H1 (cell line): ENCODE results near the gene PRKCA. TPM values are rescaled to one million over a fixed set of nuclear protein-coding genes. Genes with fewer than 3 reads are reported as not detected.

Experiments
- CTCF ChIA-PET: fragments of 300-600 bp; sonication (Branson Sonifier 250); formaldehyde crosslinking; loops from one replicate; lab custom pipeline; 2021; ENCODE audit not compliant: partially characterized antibody; lab: Charles Lee
- POLR2A ChIA-PET: fragments of 300-600 bp; sonication (Branson Sonifier 250); formaldehyde crosslinking; loops from one replicate; lab custom pipeline; 2021; ENCODE audit warnings: inconsistent platforms; ENCODE audit not compliant: partially characterized antibody; lab: Charles Lee
- DNase-seq, 2 experiments: peaks; one replicate each; pipeline versions ENCODE4 v3.0.0 to v3.0.0-alpha.2; 2010 to 2022; ENCODE audit warnings: low spot score in 2 of 2, low read depth in 1 of 2, mixed read lengths in 1 of 2
- FAIRE-seq: peaks from 2 replicates; lab custom pipeline; 2011; peaks lifted over from hg19 to GRCh38; lab: Jason Lieb, UNC
- H2AFZ ChIP-seq: 2 replicates; pipeline ENCODE4 v1.8.1; 2012; ENCODE audit warnings: low read length, inconsistent platforms
- H2AK5ac ChIP-seq: 2 replicates; pipeline ENCODE4 v1.6.1; 2013; ENCODE audit warnings: low read depth, low read length
- H2BK120ac ChIP-seq: replicated peaks from 2 replicates; pipeline ENCODE3; 2013; ENCODE audit warnings: low read depth, low read length, inconsistent platforms
- H2BK12ac ChIP-seq: 2 replicates; pipeline ENCODE4 v1.6.1; 2013; ENCODE audit warnings: low read depth, low read length
- H2BK15ac ChIP-seq: 2 replicates; pipeline ENCODE4 v1.6.1; 2013; ENCODE audit warnings: low read length
- H2BK20ac ChIP-seq: 2 replicates; pipeline ENCODE4 v1.6.1; 2013; ENCODE audit warnings: low read length
- H2BK5ac ChIP-seq: 2 replicates; pipeline ENCODE4 v1.6.1; 2013; ENCODE audit warnings: low read depth, low read length
- H3K14ac ChIP-seq: 2 replicates; pipeline ENCODE4 v1.6.1; 2013; ENCODE audit warnings: inconsistent platforms; ENCODE audit not compliant: insufficient read length
- H3K18ac ChIP-seq: 2 replicates; pipeline ENCODE4 v1.6.1; 2013; ENCODE audit warnings: low read length; ENCODE audit errors: extremely low read depth
- H3K23ac ChIP-seq: 2 replicates; pipeline ENCODE4 v1.6.1; 2013; ENCODE audit warnings: inconsistent platforms; ENCODE audit not compliant: insufficient read length
- H3K23me2 ChIP-seq: 2 replicates; pipeline ENCODE4 v1.6.1; 2013; ENCODE audit warnings: low read depth, low read length
- H3K27ac ChIP-seq: 2 replicates; pipeline ENCODE4 v1.6.1; 2011; ENCODE audit warnings: low read depth, low read length, inconsistent platforms
- H3K27me3 ChIP-seq, 4 experiments: replicated peaks in 1 of 4; 1 replicate in 1 of 4; 2 replicates in 3 of 4; pipeline versions ENCODE4 v1.6.1 to v1.8.1; 2011 to 2013; ENCODE audit warnings: low read length in 3 of 4, mild to moderate bottlenecking in 3 of 4, inconsistent platforms in 2 of 4, mixed read lengths in 2 of 4, moderate library complexity in 1 of 4; ENCODE audit not compliant: control insufficient read depth in 3 of 4, insufficient read depth in 3 of 4; ENCODE audit errors: extremely low read depth in 1 of 4
- H3K36me3 ChIP-seq, 4 experiments: 2 replicates each; pipeline versions ENCODE4 v1.6.1 to v1.8.1; 2011 to 2013; ENCODE audit warnings: mild to moderate bottlenecking in 4 of 4, low read length in 3 of 4, moderate library complexity in 2 of 4, control low read depth in 1 of 4, inconsistent platforms in 1 of 4; ENCODE audit not compliant: insufficient read depth in 4 of 4, control insufficient read depth in 2 of 4
- H3K4ac ChIP-seq: replicated peaks from 2 replicates; pipeline ENCODE3; 2013; ENCODE audit warnings: low read length, low read depth, mixed read lengths, inconsistent platforms; ENCODE audit not compliant: insufficient read length
- H3K4me1 ChIP-seq, 4 experiments: replicated peaks in 1 of 4; 1 replicate in 1 of 4; 2 replicates in 3 of 4; pipeline versions ENCODE4 v1.6.1 to v1.8.1; 2011 to 2013; ENCODE audit warnings: low read length in 3 of 4, inconsistent platforms in 2 of 4, mixed read lengths in 1 of 4; ENCODE audit not compliant: insufficient read depth in 4 of 4, control insufficient read depth in 3 of 4
- H3K4me2 ChIP-seq, 2 experiments: 2 replicates each; pipeline versions ENCODE4 v1.6.1 to v1.8.1; 2011 to 2013; ENCODE audit warnings: low read depth in 2 of 2, low read length in 2 of 2, control low read depth in 1 of 2, inconsistent platforms in 1 of 2, mild to moderate bottlenecking in 1 of 2; ENCODE audit not compliant: insufficient read depth in 1 of 2
- H3K4me3 ChIP-seq, 4 experiments: fragments of 200-600, 300-600 bp in 1 of 4; sonication (generic), shearing (Covaris generic), sonication (Bioruptor Twin) in 1 of 4; 2 replicates each; pipeline versions ENCODE4 v1.5.1 to v1.8.1; 2011 to 2016; ENCODE audit warnings: low read length in 4 of 4, low read depth in 3 of 4, control low read depth in 2 of 4, inconsistent platforms in 2 of 4, mild to moderate bottlenecking in 2 of 4, mixed read lengths in 1 of 4, moderate library complexity in 1 of 4; ENCODE audit not compliant: insufficient read depth in 2 of 4; ENCODE audit errors: extremely low read depth in 1 of 4
- H3K56ac ChIP-seq: replicated peaks from 2 replicates; pipeline ENCODE3; 2013; ENCODE audit warnings: low read depth, mild to moderate bottlenecking, mixed read lengths, low read length, inconsistent platforms; ENCODE audit not compliant: insufficient read length
- H3K79me1 ChIP-seq: 2 replicates; pipeline ENCODE4 v1.6.1; 2013; ENCODE audit warnings: low read depth, low read length, control low read depth
- H3K79me2 ChIP-seq, 2 experiments: 2 replicates each; pipeline versions ENCODE4 v1.6.1 to v1.8.1; 2012 to 2013; ENCODE audit warnings: low read length in 2 of 2, mild to moderate bottlenecking in 2 of 2, inconsistent platforms in 1 of 2; ENCODE audit not compliant: insufficient read depth in 2 of 2, control insufficient read depth in 1 of 2
- H3K9ac ChIP-seq, 4 experiments: replicated peaks in 1 of 4; 1 replicate in 1 of 4; 2 replicates in 3 of 4; pipeline versions ENCODE4 v1.6.1 to v1.8.1; 2011 to 2013; ENCODE audit warnings: low read depth in 3 of 4, low read length in 3 of 4, control low read depth in 2 of 4, mild to moderate bottlenecking in 2 of 4, moderate library complexity in 2 of 4, inconsistent platforms in 1 of 4; ENCODE audit errors: extremely low read depth in 1 of 4
- H3K9me3 ChIP-seq, 2 experiments: 2 replicates each; pipeline versions ENCODE4 v1.6.1 to v1.8.1; 2012 to 2013; ENCODE audit warnings: mild to moderate bottlenecking in 2 of 2, moderate library complexity in 2 of 2, control low read depth in 1 of 2, inconsistent platforms in 1 of 2, low read depth in 1 of 2, low read length in 1 of 2, mixed read lengths in 1 of 2; ENCODE audit not compliant: insufficient read depth in 2 of 2
- H4K20me1 ChIP-seq, 2 experiments: replicated peaks in 1 of 2; 2 replicates each; pipeline versions ENCODE3 to v1.8.1; 2011 to 2013; ENCODE audit warnings: inconsistent platforms in 2 of 2, low read length in 2 of 2, mild to moderate bottlenecking in 1 of 2; ENCODE audit not compliant: insufficient read depth in 2 of 2, control insufficient read depth in 1 of 2
- H4K5ac ChIP-seq: 2 replicates; pipeline ENCODE4 v1.6.1; 2013; ENCODE audit warnings: low read length, low read depth, mixed read lengths, inconsistent platforms; ENCODE audit not compliant: insufficient read length
- H4K8ac ChIP-seq: 2 replicates; pipeline ENCODE4 v1.8.0; 2013; ENCODE audit warnings: mild to moderate bottlenecking, moderate library complexity, low read length, inconsistent platforms; ENCODE audit not compliant: insufficient read depth; ENCODE audit errors: extremely low read depth
- H4K91ac ChIP-seq: replicated peaks from 2 replicates; pipeline ENCODE3; 2013; ENCODE audit warnings: low read length, mixed read lengths, inconsistent platforms; ENCODE audit not compliant: insufficient read length
- ASH2L ChIP-seq: fragments of 200-600, 300-600 bp; sonication (generic); IDR thresholded peaks from one replicate; pipeline ENCODE4 v1.7.1; 2017; ENCODE audit warnings: low read length
- SAP30 ChIP-seq: fragments of 300-600 bp; sonication (generic); IDR thresholded peaks from 2 replicates; pipeline ENCODE4 v1.7.1; 2012; ENCODE audit warnings: low read length, moderate library complexity, mild to moderate bottlenecking, inconsistent platforms; ENCODE audit not compliant: insufficient read depth, insufficient replicate concordance
- WGBS, 2 experiments: shearing (Covaris generic) in 1 of 2; methylation state at CpG; one replicate each; pipeline versions ENCODE4 v1.1.6 to v1.1.7; 2013 to 2015; ENCODE audit warnings: low lambda C conversion rate in 2 of 2, mixed read lengths in 2 of 2, inconsistent platforms in 1 of 2, low coverage in 1 of 2, missing lambda C conversion rate in 1 of 2; ENCODE audit not compliant: insufficient replicate concordance in 2 of 2, insufficient coverage in 1 of 2, insufficient read length in 1 of 2; ENCODE audit errors: extremely low coverage in 1 of 2, missing lambda C conversion rate in 1 of 2; 5-methylcytosine and 5-hydroxymethylcytosine counted together
- polyA plus RNA-seq, 7 experiments: library from polyadenylated mRNA; depleted of rRNA in 3 of 7; stranded (reverse) in 5 of 7; unstranded in 2 of 7; fragments of >200 nt in 5 of 7; fragments of 200-250 nt in 2 of 7; gene quantifications; 1 replicate in 5 of 7; 2 replicates in 1 of 7; 4 replicates in 1 of 7; pipeline versions ENCODE4 v1.2.1 to v1.2.3, GENCODE V29; 2011 to 2013; ENCODE audit warnings: missing spikeins in 2 of 7, mixed read lengths in 2 of 7
- total RNA-seq: library from RNA; stranded (reverse); fragmentation: NEBNext Ultra II Directional; extraction: Animal tissue kit (Norgen Biotek cat#: 25700); gene quantifications from 2 replicates; pipeline ENCODE4 v1.2.1, GENCODE V29; 2021

Gene PRKCA
- total and polyA plus RNA-seq, 2 of the 8 experiments (the other 6 are each of a cell fraction or from before 2014, with no cell fraction given): 5.8 to 17.8 TPM

DNA sequence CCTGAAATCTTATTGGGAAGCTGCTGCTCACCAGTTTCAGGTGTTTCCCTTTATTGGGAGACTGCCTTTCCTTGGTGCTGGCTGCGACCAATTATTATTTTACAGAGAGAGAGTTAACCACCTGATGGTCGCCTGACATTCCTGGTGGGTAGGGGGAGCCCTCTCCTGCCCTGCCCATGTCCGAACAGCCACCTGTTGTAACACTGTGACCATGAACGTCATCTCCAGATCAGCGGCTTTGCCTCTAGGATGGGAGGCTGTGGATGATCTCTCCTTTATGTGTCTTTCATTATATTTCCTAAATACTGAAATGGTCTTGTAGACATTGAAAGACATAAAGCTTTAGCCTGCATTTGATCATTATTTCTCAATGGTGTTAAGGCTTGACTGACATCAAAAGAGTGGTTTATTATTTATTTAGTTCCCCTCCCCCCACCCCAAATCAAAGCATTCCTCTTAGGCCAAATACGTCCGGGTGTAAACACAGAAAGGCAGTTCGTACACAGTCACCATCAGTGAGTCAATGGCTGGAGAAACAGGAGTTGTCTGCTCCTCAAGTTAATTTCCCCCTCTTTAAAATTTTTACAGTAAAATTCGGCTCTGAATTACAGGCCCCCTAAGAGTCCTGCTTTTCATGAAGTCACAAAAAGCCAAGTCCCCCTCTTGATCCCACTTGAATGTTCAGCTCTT, 474.7 kb downstream of the PRKCA start:
- H3K56ac ChIP-seq: no peak overlapping the region
- H2BK12ac ChIP-seq: peak overlapping the region; percentile 80
- no peaks in the 10 kb centered on the region for H3K23me2 ChIP-seq
- H3K9ac ChIP-seq: no peak overlapping the region; a peak in 1 of 7 replicates
- H3K27ac ChIP-seq: peak overlapping the region; percentile 65
- peak overlapping the region; percentile 41 for H2BK5ac ChIP-seq
- 79% methylated on average over 9 of the region's 9 CpGs; no CpG with 5 or more reads in 1 of the 2 experiments for WGBS, 2 experiments
- no peaks in the 10 kb centered on the region for H3K36me3 ChIP-seq
- H3K18ac ChIP-seq: peak overlapping the region; percentile 60; the same call in 1 of the 2 replicates
- H3K4me1 ChIP-seq: peaks cover 2 to 28% (median 21%) of the 10 kb centered on the region in 4 experiments
- TF ChIP-seq SAP30 (no peak), ASH2L (peak; percentile 92)
- TF ChIP-seq, all 59 proteins: peak for 1
- Histone ChIP-seq H3K14ac (peak overlapping the region; percentile 83), H3K27me3 (no peaks in the 10 kb centered on the region), H2BK20ac (0 out of 2 replicates have a peak overlapping the region, but pooled peaks have one; percentile 9), H3K4me2 (peak overlapping the region; percentile 45 to 48), H2AK5ac (peak overlapping the region; percentile 14; the same call in 1 of the 2 replicates), H4K20me1 (no peaks in the 10 kb centered on the region), H3K79me2 (no peaks in the 10 kb centered on the region), H2BK15ac (no peak overlapping the region), H2BK120ac (peak overlapping the region; percentile 76), H3K79me1 (no peaks in the 10 kb centered on the region), H3K4me3 (peak overlapping the region in 1 of 4 experiments; percentile 27; a peak in 3 of 8 replicates), H3K4ac (no peak overlapping the region), H4K8ac (no peak overlapping the region), H4K91ac (peak overlapping the region; percentile 86), H4K5ac (peak overlapping the region; percentile 35), H2AFZ (no peak overlapping the region), H3K23ac (no peak overlapping the region), H3K9me3 (no peaks in the 10 kb centered on the region)
- ChIA-PET CTCF (interaction anchor here (0.9 to 2.1 kb wide), 11 partner anchors 13 to 154 kb away, joined by 3 to 8 read pairs (median 4); no protein-coding TSS in a partner anchor), POLR2A (interaction anchor here (1.0 to 1.6 kb wide), 4 partner anchors 12 to 46 kb away, joined by 3 to 5 read pairs (median 4); no protein-coding TSS in a partner anchor)
- FAIRE-seq: no peak
- no peak for DNase-seq
